ENCODE measurements around the gene OR1F1.

GRCh38 chr16:3170440-3171180 lies 17.4 kb upstream of the OR1F1 start:
- TF ChIP-seq GLIS3 (CRISPR knock-in tag; IDR thresholded peaks at IDR 0.05): no peak
- no peak for TF ChIP-seq ZNF565 (CRISPR knock-in tag; conservative IDR thresholded peaks at IDR 0.05; ENCODE audit: low read depth)
- TF ChIP-seq ARNTL (CRISPR knock-in tag; IDR thresholded peaks at IDR 0.05; ENCODE audit: borderline replicate concordance, low read depth): no peak
- no peak for TF ChIP-seq ZC3H10 (CRISPR knock-in tag; IDR thresholded peaks at IDR 0.05)
